ENCODE data around the gene ITPR1. TPM values are rescaled to one million over a fixed set of nuclear protein-coding genes. Genes with fewer than 3 reads are reported as not detected.

ITPR1 gene
- total and polyA plus RNA-seq, 10 of the 15 experiments (the other 5 are each of a cell fraction or from before 2014, with no cell fraction given), result 12.2 to 239 (median 28.4) TPM

- H3K4me3 ChIP-seq, result no peak overlapping the region
- peaks cover 3% of the 10 kb centered on the region for H4K20me1 ChIP-seq (ENCODE audit: control insufficient read depth, insufficient read depth)
- POLR2A ChIA-PET, result interaction anchor here (0.7 kb wide), 1 partner anchor 606 kb away, joined by 3 read pairs; no protein-coding TSS in a partner anchor
- H2AFZ ChIP-seq (ENCODE audit: control insufficient read depth, low read depth, low read length), result no peak overlapping the region
- ATAC-seq (no peak), DNase-seq (ENCODE audit: low read depth, low spot score) (no peak), FAIRE-seq (no peak)
- no peak overlapping the region for H3K4me2 ChIP-seq (ENCODE audit: control insufficient read depth, insufficient read depth)
- no peak overlapping the region for H3K27ac ChIP-seq (ENCODE audit: control insufficient read depth, insufficient read depth)
- in situ Hi-C loops (cut with MboI) (no loop called here), intact Hi-C loops (cut with micrococcal nuclease; ENCODE audit: unreplicated experiment) (no loop called here)
- H3K9ac ChIP-seq (ENCODE audit: control insufficient read depth, insufficient read depth, low read length), result no peak overlapping the region
- WGBS (ENCODE audit: insufficient coverage, insufficient replicate concordance, low lambda C conversion rate, missing lambda C conversion rate), result 85% methylated on average over 5 of the region's 5 CpGs
- H3K4me1 ChIP-seq (ENCODE audit: control insufficient read depth, insufficient read depth, low read length), result no peaks in the 10 kb centered on the region
- no peaks in the 10 kb centered on the region for H3K27me3 ChIP-seq (replicated peaks in 1 of 2; ENCODE audit: control insufficient read depth in 2 of 2, insufficient read depth in 2 of 2, low read length in 1 of 2)
- BruUV-seq (replicated peaks), result no TSS peak
- no peaks in the 10 kb centered on the region; the same call in 1 of the 2 replicates for H3K79me2 ChIP-seq (ENCODE audit: control insufficient read depth, insufficient read depth, low read length)
- SMC1A ChIA-PET (ENCODE audit: uncharacterized antibody, unreplicated experiment), result interaction anchor here (1.3 to 1.6 kb wide), 3 partner anchors 9 to 243 kb away, joined by 3 to 4 read pairs (median 3); no protein-coding TSS in a partner anchor
- RAD21 ChIA-PET (ENCODE audit: unreplicated experiment), result no interaction called here
- peaks cover 0 to 3% of the 10 kb centered on the region in 2 experiments; a peak in 2 of 4 replicates for H3K36me3 ChIP-seq (ENCODE audit: control insufficient read depth in 2 of 2, insufficient read depth in 2 of 2, low read length in 1 of 2)
- TF ChIP-seq TCF12 (IDR thresholded peaks at IDR 0.05; ENCODE audit: low read depth, low read length) (no peak), DPF2 (IDR thresholded peaks at IDR 0.05) (no peak), EP300 (IDR thresholded peaks at IDR 0.05; ENCODE audit: borderline replicate concordance in 1 of 2, control insufficient read depth in 1 of 2, low read depth in 2 of 2, low read length in 2 of 2) (no peak), CBFB (IDR thresholded peaks at IDR 0.05; ENCODE audit: low read depth) (no peak), GABPA (IDR thresholded peaks at IDR 0.05; ENCODE audit: low read depth) (no peak), NFXL1 (IDR thresholded peaks at IDR 0.05; ENCODE audit: borderline replicate concordance) (no peak), IKZF1 (conservative IDR thresholded peaks at IDR 0.05) (no peak), TAF1 (IDR thresholded peaks at IDR 0.05; ENCODE audit: borderline replicate concordance, low read depth, low read length) (no peak)
- no peaks in the 10 kb centered on the region; the same call in 1 of the 3 replicates for H3K9me3 ChIP-seq (replicated peaks; ENCODE audit: control insufficient read depth, insufficient read depth, low read length)
- CTCF ChIA-PET, result no interaction called here
Measured at GRCh38 chr3:4593014-4593413, 99.9 kb downstream of the ITPR1 start.

- Histone ChIP-seq H3K9me3 (replicated peaks; ENCODE audit: control insufficient read depth, insufficient read depth, low read length) (no peaks in the 10 kb centered on the region; the same call in 1 of the 3 replicates), H3K4me3 (no peak overlapping the region), H3K27ac (ENCODE audit: control insufficient read depth, insufficient read depth) (no peak overlapping the region), H4K20me1 (ENCODE audit: control insufficient read depth, insufficient read depth) (peaks cover 3% of the 10 kb centered on the region), H3K4me2 (ENCODE audit: control insufficient read depth, insufficient read depth) (no peak overlapping the region), H3K4me1 (ENCODE audit: control insufficient read depth, insufficient read depth, low read length) (no peaks in the 10 kb centered on the region), H2AFZ (ENCODE audit: control insufficient read depth, low read depth, low read length) (no peak overlapping the region), H3K27me3 (replicated peaks in 1 of 2; ENCODE audit: control insufficient read depth in 2 of 2, insufficient read depth in 2 of 2, low read length in 1 of 2) (no peaks in the 10 kb centered on the region), H3K79me2 (ENCODE audit: control insufficient read depth, insufficient read depth, low read length) (no peaks in the 10 kb centered on the region; the same call in 1 of the 2 replicates), H3K9ac (ENCODE audit: control insufficient read depth, insufficient read depth, low read length) (no peak overlapping the region), H3K36me3 (ENCODE audit: control insufficient read depth in 2 of 2, insufficient read depth in 2 of 2, low read length in 1 of 2) (no peaks in the 10 kb centered on the region; a peak in 1 of 4 replicates)
- RAD21 ChIA-PET (ENCODE audit: unreplicated experiment), result no interaction called here
- FAIRE-seq (no peak), ATAC-seq (no peak), DNase-seq (ENCODE audit: low read depth, low spot score) (no peak)
- POLR2A ChIA-PET, result no interaction called here
- no TSS peak for BruUV-seq (replicated peaks)
- intact Hi-C loops (cut with micrococcal nuclease; ENCODE audit: unreplicated experiment), result no loop called here
- SMC1A ChIA-PET (ENCODE audit: uncharacterized antibody, unreplicated experiment), result interaction anchor here (1.3 to 1.4 kb wide), 3 partner anchors 8 to 74 kb away, joined by 3 to 4 read pairs (median 4); no protein-coding TSS in a partner anchor
- in situ Hi-C loops (cut with MboI), result no loop called here
- WGBS (ENCODE audit: insufficient coverage, insufficient replicate concordance, low lambda C conversion rate, missing lambda C conversion rate), result 90% methylated on average over 6 of the region's 6 CpGs
- CTCF ChIA-PET, result interaction anchor here (1.2 to 1.5 kb wide), 2 partner anchors 12 to 18 kb away, joined by 4 to 5 read pairs; no protein-coding TSS in a partner anchor
- TF ChIP-seq POLR2A (IDR thresholded peaks at IDR 0.05; ENCODE audit: low read depth, low read length) (no peak), CHD1 (IDR thresholded peaks at IDR 0.05; ENCODE audit: low read depth, low read length) (no peak), RELB (IDR thresholded peaks at IDR 0.05; ENCODE audit: low read depth) (no peak), CBX5 (IDR thresholded peaks at IDR 0.05; ENCODE audit: low read depth) (no peak), HDAC2 (IDR thresholded peaks at IDR 0.05) (no peak), ATF2 (IDR thresholded peaks at IDR 0.05; ENCODE audit: low read length) (no peak), ESRRA (IDR thresholded peaks at IDR 0.05; ENCODE audit: low read length) (no peak), TARDBP (IDR thresholded peaks at IDR 0.05; ENCODE audit: borderline replicate concordance) (no peak), PAX8 (IDR thresholded peaks at IDR 0.05) (no peak), KLF5 (IDR thresholded peaks at IDR 0.05; ENCODE audit: partially characterized antibody) (no peak)
Measured at GRCh38 chr3:4595710-4596113, 102.6 kb downstream of the ITPR1 start.

All from GM12878 (cell line).